ENCODE results near the gene ACOT12. TPM values are rescaled to one million over a fixed set of nuclear protein-coding genes. Genes with fewer than 3 reads are reported as not detected.
A peak's percentile ranks its signal among the peaks of the same experiment; 100 is the strongest.
"Not testable (repeated sequence)": the region's sequence is repeated elsewhere in the genome, so short reads cannot be mapped to it uniquely, and the experiment has no call there.

Gene ACOT12
- total and polyA plus RNA-seq, 12 donors, result 0.15 TPM; not detected in 11

DNA sequence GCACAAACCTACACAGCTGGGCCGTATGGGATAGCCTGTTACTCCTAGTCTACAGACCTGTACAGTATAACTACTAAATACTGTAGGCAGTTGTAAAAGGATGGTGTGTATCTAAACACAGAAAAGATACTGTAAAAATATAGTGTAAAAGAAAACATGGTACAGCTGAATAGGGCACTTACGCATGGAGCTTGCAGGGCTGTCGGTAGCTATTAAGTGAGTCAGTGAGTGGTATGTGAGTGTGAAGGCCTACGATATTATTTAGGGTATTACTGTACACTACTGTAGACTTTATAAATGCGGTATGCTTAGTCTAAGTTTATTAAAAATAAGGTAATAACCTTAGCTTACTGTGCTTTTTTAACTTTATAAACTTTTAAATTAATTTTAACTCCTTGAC lies 91.3 kb downstream of the ACOT12 start:
- DNase-seq (no peak), ATAC-seq (no peak)
- Histone ChIP-seq H3K4me3 (peak overlapping the region in 6 of 10 donors; percentile 76 to 90 (median 82)), H3K4me1 (peaks cover 3 to 54% (median 35%) of the 10 kb centered on the region in 9 donors), H3K27ac (no peak overlapping the region), H3K27me3 (no peaks in the 10 kb centered on the region), H3K36me3 (peaks cover 0 to 16% (median 4%) of the 10 kb centered on the region in 9 donors), H3K9me3 (no peaks in the 10 kb centered on the region)
- TF ChIP-seq, protein P1, sequence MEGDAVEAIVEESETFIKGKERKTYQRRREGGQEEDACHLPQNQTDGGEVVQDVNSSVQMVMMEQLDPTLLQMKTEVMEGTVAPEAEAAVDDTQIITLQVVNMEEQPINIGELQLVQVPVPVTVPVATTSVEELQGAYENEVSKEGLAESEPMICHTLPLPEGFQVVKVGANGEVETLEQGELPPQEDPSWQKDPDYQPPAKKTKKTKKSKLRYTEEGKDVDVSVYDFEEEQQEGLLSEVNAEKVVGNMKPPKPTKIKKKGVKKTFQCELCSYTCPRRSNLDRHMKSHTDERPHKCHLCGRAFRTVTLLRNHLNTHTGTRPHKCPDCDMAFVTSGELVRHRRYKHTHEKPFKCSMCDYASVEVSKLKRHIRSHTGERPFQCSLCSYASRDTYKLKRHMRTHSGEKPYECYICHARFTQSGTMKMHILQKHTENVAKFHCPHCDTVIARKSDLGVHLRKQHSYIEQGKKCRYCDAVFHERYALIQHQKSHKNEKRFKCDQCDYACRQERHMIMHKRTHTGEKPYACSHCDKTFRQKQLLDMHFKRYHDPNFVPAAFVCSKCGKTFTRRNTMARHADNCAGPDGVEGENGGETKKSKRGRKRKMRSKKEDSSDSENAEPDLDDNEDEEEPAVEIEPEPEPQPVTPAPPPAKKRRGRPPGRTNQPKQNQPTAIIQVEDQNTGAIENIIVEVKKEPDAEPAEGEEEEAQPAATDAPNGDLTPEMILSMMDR (IDR thresholded peaks at IDR 0.05), result no peak
- intact Hi-C loops (cut with DNase I), result loop anchor here in 1 of 10 donors (10.0 kb wide), 1 partner anchor 628 kb away; no protein-coding TSS in a partner anchor
- 92 to 93% methylated on average over 5 of the region's 5 CpGs for WGBS, 2 donors

DNA sequence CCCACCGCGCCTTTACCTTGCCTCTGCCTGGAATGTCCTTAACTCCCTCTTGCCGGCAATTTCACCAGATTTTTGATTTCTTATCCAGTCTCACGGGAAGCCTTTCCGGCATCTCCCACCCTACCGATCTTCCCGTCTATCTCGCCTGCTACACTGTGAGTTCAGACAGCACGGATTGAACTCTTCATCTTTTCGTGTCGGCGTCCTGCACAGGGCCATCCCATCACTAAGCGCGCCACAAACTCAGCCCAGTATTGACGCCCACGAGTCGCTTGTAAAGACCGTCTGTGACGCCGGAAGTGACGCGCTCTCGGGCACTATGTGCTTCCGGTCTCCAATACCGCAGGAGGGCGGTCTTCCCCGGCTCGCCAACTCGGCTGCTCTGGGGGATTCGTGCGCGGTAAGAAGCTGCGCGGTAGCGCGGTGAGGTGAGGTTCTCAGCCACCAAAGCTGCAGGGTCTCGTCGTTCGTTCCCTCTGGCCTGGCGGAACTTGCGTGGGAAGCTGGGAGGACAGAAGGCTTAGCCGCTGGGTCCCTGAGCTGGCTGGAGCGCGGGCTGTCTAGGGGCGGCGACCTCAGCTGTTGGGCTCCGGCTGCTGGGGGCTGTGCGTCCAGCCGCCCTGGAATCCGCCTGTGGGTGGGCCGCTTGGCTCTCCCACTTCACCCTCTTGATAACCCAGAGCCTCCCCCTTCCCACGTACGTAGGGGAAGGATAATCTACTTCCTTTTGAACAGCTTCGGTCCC lies 92.5 kb downstream of the ACOT12 start, which contains the start of gene ZCCHC9:
TSS of gene ZCCHC9 (plus strand) at position 317 of the 745 bp plus-strand sequence. CDS start 3,171 bp downstream, outside the sequence.
- ATAC-seq (peak; percentile 97 to 99 (median 98)), DNase-seq (peak; percentile 93 to 94)
- intact Hi-C loops (cut with DNase I), result loop anchor here in 1 of 10 donors (10.0 kb wide), 1 partner anchor 627 kb away; no protein-coding TSS in a partner anchor
- Histone ChIP-seq H3K4me3 (peak within 1 kb of the TSS; percentile 73 to 96 (median 79)), H3K27me3 (no peaks in the 10 kb centered on the region), H3K9me3 (no peaks in the 10 kb centered on the region), H3K27ac (peak within 1 kb of the TSS; percentile 80 to 95 (median 92)), H3K36me3 (peaks cover 0 to 16% (median 4%) of the 10 kb centered on the region in 9 donors), H3K4me1 (peaks cover 3 to 63% (median 35%) of the 10 kb centered on the region in 9 donors)
- TF ChIP-seq, protein P1 (IDR thresholded peaks at IDR 0.05), result peak in 7 of 9 donors; percentile 16 to 63 (median 33)
- WGBS, 2 donors, result 0 to 1% methylated on average over 54 of the region's 54 CpGs

DNA sequence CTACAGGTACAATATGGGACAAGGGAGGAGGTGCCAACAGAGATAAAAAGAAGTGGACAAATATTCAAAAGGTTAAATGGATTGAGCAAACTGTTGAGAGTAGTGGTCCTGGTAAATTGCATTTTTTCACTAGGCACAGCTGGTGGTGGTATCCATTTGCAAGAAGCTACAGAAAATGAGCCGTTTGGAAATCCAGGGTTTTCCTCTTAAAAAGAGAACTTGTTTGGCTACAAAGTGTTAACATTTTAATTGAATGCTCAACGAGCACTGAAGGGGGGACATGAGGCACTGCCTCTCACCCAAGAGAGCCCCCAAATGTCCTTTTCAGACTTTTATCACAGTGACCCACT lies 93.0 kb downstream of the ACOT12 start:
- peaks cover 3 to 63% (median 35%) of the 10 kb centered on the region in 9 donors for H3K4me1 ChIP-seq
- H3K36me3 ChIP-seq, result peaks cover 0 to 14% (median 4%) of the 10 kb centered on the region in 9 donors
- no peaks in the 10 kb centered on the region for H3K9me3 ChIP-seq
- H3K27ac ChIP-seq, result peak overlapping the region in 9 of 10 donors; percentile 82 to 95 (median 93)
- 0% methylated on average over 2 of the region's 2 CpGs for WGBS, 2 donors
- TF ChIP-seq, protein P1 (IDR thresholded peaks at IDR 0.05), result no peak
- ATAC-seq (peak in 3 of 8 donors; percentile 4 to 19 (median 12)), DNase-seq (no peak)
- H3K4me3 ChIP-seq, result peak overlapping the region; percentile 73 to 96 (median 79)
- intact Hi-C loops (cut with DNase I), result loop anchor here in 1 of 10 donors (10.0 kb wide), 1 partner anchor 626 kb away; no protein-coding TSS in a partner anchor
- no peaks in the 10 kb centered on the region for H3K27me3 ChIP-seq

DNA sequence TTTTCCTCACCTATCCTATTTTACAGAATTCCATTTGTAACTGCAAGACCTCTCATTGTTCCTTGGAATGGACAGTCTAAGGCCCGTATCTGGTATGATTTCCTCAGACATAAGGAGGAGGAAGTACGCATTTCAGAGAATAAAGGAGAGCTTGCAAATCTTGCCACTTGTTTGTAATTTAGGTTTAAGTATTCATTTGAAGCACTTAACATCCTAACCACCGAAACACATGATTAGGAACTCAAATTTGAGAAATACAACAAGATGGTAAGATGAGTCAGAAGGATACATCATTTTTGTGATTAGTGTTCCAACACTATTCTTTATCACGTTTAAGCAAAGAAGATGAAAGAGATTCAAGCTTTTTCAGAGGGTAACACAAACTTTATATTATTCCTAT lies 96.4 kb downstream of the ACOT12 start:
- ATAC-seq, result no peak
- H3K27ac ChIP-seq, result peak overlapping the region in 1 of 10 donors; percentile 40

DNA sequence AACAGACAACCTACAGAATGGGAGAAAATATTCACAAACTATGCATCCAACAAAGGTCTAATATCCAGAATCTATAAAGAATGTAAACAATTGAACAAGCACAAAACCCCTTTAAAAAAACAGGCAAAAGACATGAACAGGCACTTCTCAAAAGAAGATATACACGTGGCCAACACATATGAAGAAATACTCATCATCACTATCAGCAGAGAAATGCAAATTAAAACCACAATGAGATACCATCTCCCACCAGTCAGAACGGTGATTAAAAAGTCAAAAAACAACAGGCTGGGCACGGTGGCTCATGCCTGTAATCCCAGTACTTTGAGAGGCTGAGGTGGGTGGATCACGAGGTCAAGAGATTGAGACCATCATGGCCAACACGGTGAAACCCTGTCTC lies 99.9 kb downstream of the ACOT12 start:
- not testable (repeated sequence) for H3K4me3 ChIP-seq, H3K27ac ChIP-seq, ATAC-seq, H3K27me3 ChIP-seq, DNase-seq
- H3K36me3 ChIP-seq, result peaks cover 0 to 21% (median 0%) of the 10 kb centered on the region in 9 donors
- 95 to 96% methylated on average over 5 of the region's 5 CpGs for WGBS, 2 donors
- H3K4me1 ChIP-seq, result peaks cover 0 to 24% (median 2%) of the 10 kb centered on the region in 9 donors
- intact Hi-C loops (cut with DNase I), result loop anchor here in 2 of 10 donors (10.0 kb wide), 2 partner anchors 99 to 609 kb away; no protein-coding TSS in a partner anchor
- H3K9me3 ChIP-seq, result peaks cover 0 to 44% (median 16%) of the 10 kb centered on the region in 11 donors

More for the DNA sequence above, 96.4 kb downstream of the ACOT12 start:
- peaks cover 0 to 11% (median 0%) of the 10 kb centered on the region in 9 donors for H3K36me3 ChIP-seq
- TF ChIP-seq, protein P1 (IDR thresholded peaks at IDR 0.05), result no peak
- 82% methylated on average over 4 of the region's 4 CpGs for WGBS, 2 donors
- peaks cover 0 to 24% (median 5%) of the 10 kb centered on the region in 11 donors for H3K9me3 ChIP-seq
- H3K27me3 ChIP-seq, result no peaks in the 10 kb centered on the region
- no peak for DNase-seq
- H3K4me3 ChIP-seq, result no peak overlapping the region
- H3K4me1 ChIP-seq, result peaks cover 3 to 49% (median 28%) of the 10 kb centered on the region in 9 donors
- intact Hi-C loops (cut with DNase I), result loop anchor here in 3 of 10 donors (5.0 to 10.0 kb wide), 3 partner anchors 50 to 613 kb away; no protein-coding TSS in a partner anchor

All from heart right ventricle (tissue), 16 donors.